KMS-11 (cell line): ENCODE data around the gene BAIAP2.
A peak's percentile ranks its signal among the peaks of the same experiment; 100 is the strongest.
"Not testable (repeated sequence)": the region's sequence is repeated elsewhere in the genome, so short reads cannot be mapped to it uniquely, and the experiment has no call there.

Source experiments
- H2AFZ ChIP-seq: fragments of 200-600 bp; sonication (generic); 2 replicates; pipeline ENCODE4 v1.6.1; 2016; ENCODE audit warnings: antibody characterized with exemption, mixed run types, low read depth
- H3K27ac ChIP-seq: fragments of 200-600 bp; sonication (generic); 2 replicates; pipeline ENCODE4 v1.6.1; 2016; ENCODE audit warnings: mild to moderate bottlenecking, mixed run types
- H3K27me3 ChIP-seq: fragments of 200-600 bp; sonication (generic); 2 replicates; pipeline ENCODE4 v1.6.1; 2017; ENCODE audit warnings: mild to moderate bottlenecking, low read depth, mixed run types, moderate library complexity; ENCODE audit not compliant: insufficient read depth
- H3K36me3 ChIP-seq: fragments of 200-600 bp; sonication (generic); 2 replicates; pipeline ENCODE4 v1.6.1; 2017; ENCODE audit warnings: mild to moderate bottlenecking, mixed run types; ENCODE audit not compliant: insufficient read depth
- H3K4me1 ChIP-seq: fragments of 200-600 bp; sonication (generic); 2 replicates; pipeline ENCODE4 v1.6.1; 2016; ENCODE audit warnings: mild to moderate bottlenecking, low read depth, mixed run types; ENCODE audit not compliant: poor library complexity, severe bottlenecking
- H3K4me2 ChIP-seq: fragments of 200-600 bp; sonication (generic); 2 replicates; pipeline ENCODE4 v1.7.0; 2016; ENCODE audit warnings: mild to moderate bottlenecking, mixed run types
- H3K4me3 ChIP-seq: fragments of 200-600 bp; sonication (generic); IDR thresholded peaks from 2 replicates; pipeline ENCODE4 v1.6.1; 2017; ENCODE audit warnings: low read depth, low read length, mixed read lengths; ENCODE audit not compliant: insufficient read depth
- H3K79me2 ChIP-seq: fragments of 200-600 bp; sonication (generic); 2 replicates; pipeline ENCODE4 v1.6.1; 2016; ENCODE audit warnings: low read depth, mixed run types; ENCODE audit not compliant: insufficient read depth
- H3K9ac ChIP-seq: fragments of 200-600 bp; sonication (generic); 2 replicates; pipeline ENCODE4 v1.6.1; 2016; ENCODE audit warnings: mild to moderate bottlenecking, mixed run types
- H4K20me1 ChIP-seq: fragments of 200-600 bp; sonication (generic); 2 replicates; pipeline ENCODE4 v1.6.1; 2016; ENCODE audit warnings: mild to moderate bottlenecking, mixed run types; ENCODE audit not compliant: insufficient read depth
- TF ChIP-seq, protein P1 (sequence below): fragments of 200-600 bp; sonication (generic); conservative IDR thresholded peaks from 2 replicates; pipeline ENCODE4 v1.6.1; 2017; ENCODE audit warnings: low read depth, mild to moderate bottlenecking, antibody characterized with exemption, low read length, moderate library complexity, mixed read lengths

BAIAP2 gene

DNA sequence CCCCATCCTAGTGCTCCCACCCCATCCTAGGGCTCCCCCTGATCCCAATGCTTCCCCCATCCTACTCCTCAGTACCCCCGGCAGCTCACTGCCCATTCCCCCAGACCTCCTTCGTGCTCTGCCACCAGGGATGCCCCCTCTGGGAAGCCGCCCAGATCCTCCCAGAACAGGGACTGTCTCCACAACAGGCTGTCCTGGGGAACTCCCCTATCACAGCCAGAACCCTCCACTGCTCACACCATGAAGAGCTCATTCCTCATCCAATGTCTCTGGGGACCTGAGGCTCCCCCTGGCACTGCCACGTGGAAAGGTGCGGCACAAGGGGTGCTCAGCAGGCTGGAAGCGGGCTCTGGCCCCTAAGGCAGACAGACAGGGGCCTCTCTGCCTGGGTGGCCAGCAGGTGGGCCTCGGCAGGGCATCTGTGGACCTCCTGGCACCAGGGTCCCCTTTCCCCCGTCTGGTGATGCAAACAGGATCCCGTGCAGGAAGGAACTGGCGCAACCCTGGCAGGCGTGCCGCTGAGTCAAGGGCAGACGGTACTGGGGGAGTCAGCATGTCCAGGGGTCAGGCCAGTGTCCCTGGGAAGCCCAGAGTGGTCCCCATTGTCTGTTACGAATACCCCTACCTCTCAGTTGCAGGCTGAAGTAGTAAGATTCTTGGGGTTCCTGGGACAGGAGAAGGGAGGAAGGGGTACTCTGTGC lies 115.6 kb downstream of the BAIAP2 start:
- no peak overlapping the region for H3K4me2 ChIP-seq
- H3K36me3 ChIP-seq: no peaks in the 10 kb centered on the region
- H3K27me3 ChIP-seq: peaks cover 96% of the 10 kb centered on the region
- TF ChIP-seq, protein P1, sequence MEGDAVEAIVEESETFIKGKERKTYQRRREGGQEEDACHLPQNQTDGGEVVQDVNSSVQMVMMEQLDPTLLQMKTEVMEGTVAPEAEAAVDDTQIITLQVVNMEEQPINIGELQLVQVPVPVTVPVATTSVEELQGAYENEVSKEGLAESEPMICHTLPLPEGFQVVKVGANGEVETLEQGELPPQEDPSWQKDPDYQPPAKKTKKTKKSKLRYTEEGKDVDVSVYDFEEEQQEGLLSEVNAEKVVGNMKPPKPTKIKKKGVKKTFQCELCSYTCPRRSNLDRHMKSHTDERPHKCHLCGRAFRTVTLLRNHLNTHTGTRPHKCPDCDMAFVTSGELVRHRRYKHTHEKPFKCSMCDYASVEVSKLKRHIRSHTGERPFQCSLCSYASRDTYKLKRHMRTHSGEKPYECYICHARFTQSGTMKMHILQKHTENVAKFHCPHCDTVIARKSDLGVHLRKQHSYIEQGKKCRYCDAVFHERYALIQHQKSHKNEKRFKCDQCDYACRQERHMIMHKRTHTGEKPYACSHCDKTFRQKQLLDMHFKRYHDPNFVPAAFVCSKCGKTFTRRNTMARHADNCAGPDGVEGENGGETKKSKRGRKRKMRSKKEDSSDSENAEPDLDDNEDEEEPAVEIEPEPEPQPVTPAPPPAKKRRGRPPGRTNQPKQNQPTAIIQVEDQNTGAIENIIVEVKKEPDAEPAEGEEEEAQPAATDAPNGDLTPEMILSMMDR: no peak
- H3K9ac ChIP-seq: no peak overlapping the region
- H3K4me1 ChIP-seq: peaks cover 19% of the 10 kb centered on the region
- no peaks in the 10 kb centered on the region for H4K20me1 ChIP-seq
- H3K27ac ChIP-seq: no peak overlapping the region
- H2AFZ ChIP-seq: no peak overlapping the region
- no peaks in the 10 kb centered on the region for H3K79me2 ChIP-seq
- no peak overlapping the region for H3K4me3 ChIP-seq

DNA sequence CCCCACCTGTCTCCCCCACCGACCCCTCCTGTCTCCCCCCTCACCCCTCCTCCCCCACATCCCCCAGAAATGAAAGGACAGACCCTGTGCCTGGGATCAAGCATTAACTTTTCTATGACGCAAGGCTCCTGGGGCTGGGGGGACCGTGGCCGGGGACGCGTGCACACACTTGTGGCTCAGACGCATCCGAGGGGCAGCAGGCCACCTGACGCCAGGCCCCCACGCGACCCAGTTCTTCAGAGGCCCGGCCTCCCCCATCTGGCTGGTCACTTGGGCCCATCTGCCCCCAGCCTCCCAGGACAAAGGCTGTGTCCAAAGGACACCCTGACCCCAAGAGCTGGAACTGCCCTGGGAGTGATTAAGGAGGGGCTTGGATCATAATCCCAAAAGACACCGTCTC lies 116.3 kb downstream of the BAIAP2 start:
- Histone ChIP-seq H3K27ac (no peak overlapping the region), H3K4me1 (peaks cover 19% of the 10 kb centered on the region), H3K27me3 (peaks cover 94% of the 10 kb centered on the region), H3K79me2 (no peaks in the 10 kb centered on the region), H4K20me1 (no peaks in the 10 kb centered on the region), H3K36me3 (no peaks in the 10 kb centered on the region), H2AFZ (no peak overlapping the region), H3K9ac (no peak overlapping the region), H3K4me2 (no peak overlapping the region), H3K4me3 (no peak overlapping the region)
- TF ChIP-seq, protein P1: no peak

DNA sequence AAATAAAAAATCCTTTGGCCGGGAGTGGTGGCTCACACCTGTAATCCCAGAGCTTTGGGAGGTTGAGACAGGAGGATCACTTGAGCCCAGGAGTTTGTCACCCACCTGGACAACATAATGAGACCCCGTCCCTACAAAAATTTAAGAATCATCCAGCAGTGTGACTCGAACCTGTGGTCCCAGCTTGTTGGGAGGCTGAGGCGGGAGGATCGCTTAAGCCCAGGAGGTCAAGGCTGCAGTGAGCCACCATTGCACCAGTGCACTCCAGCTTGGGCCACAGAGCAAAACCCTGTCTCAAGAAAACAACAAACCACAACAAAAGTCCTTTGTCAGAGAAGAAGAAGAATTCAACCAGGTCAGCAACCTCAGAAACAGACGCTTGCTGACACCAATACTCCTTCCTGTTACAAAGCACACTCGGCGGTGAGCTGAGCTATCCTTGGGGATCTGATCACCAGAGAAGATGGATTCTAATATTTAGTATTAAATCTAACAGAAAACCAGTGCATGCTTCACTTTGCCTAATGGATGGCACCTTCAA lies 117.4 kb downstream of the BAIAP2 start:
- H3K4me3 ChIP-seq: no peak overlapping the region
- H3K9ac ChIP-seq: no peak overlapping the region
- TF ChIP-seq, protein P1: no peak
- H3K4me2 ChIP-seq: peak overlapping the region; percentile 44; the same call in 1 of the 2 replicates
- no peaks in the 10 kb centered on the region for H4K20me1 ChIP-seq
- no peak overlapping the region for H3K27ac ChIP-seq
- H3K36me3 ChIP-seq: no peaks in the 10 kb centered on the region
- H3K79me2 ChIP-seq: no peaks in the 10 kb centered on the region
- peak overlapping the region; percentile 32; the same call in 1 of the 2 replicates for H2AFZ ChIP-seq
- peaks cover 19% of the 10 kb centered on the region for H3K4me1 ChIP-seq
- H3K27me3 ChIP-seq: peaks cover 94% of the 10 kb centered on the region

DNA sequence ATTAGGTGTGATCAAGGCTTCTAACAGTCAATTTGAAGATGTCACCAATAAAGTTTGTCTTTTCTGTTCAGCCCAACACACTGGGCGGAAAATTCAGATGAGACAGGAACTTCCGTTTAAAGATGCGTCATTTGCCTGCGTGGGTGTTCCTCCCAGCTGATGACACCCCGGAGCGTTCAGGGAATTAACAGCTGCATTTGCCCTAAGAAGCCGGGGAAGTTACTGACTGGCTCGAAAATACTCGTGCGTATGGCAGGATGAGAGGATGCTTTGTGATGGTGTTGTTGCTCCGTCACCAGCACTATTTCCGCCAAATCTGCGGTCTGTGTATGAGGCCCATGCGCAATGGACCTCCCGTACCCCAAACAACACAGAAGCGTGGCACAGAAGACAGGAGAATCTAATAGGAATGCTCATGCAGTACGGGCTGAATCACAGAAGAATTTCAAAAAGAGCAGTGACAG lies 118.4 kb downstream of the BAIAP2 start:
- Histone ChIP-seq H3K27me3 (peaks cover 94% of the 10 kb centered on the region), H2AFZ (no peak overlapping the region), H3K79me2 (no peaks in the 10 kb centered on the region), H3K4me3 (no peak overlapping the region), H3K4me1 (peaks cover 19% of the 10 kb centered on the region), H3K9ac (no peak overlapping the region), H3K27ac (no peak overlapping the region), H3K4me2 (no peak overlapping the region), H3K36me3 (no peaks in the 10 kb centered on the region), H4K20me1 (no peaks in the 10 kb centered on the region)
- TF ChIP-seq, protein P1: no peak

DNA sequence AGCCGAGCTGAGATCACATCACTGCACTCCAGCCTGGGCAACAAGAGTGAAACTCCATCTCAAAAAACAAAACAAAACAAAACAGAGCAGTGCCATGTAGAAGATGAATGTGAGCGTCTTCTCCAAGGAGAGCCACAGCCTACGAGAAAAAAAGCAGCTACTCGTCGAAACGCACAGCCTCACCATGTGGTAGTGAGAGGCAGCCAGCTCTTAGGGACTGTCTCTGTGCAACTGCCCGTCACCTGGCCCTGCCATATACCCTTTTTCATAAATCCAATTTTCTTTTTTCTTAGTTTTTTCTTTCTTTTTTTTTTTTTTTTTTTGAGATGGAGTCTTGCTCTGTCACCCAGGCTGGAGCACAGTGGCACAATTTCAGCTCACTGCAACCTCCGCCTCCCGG lies 119.1 kb downstream of the BAIAP2 start:
- H3K9ac ChIP-seq, H4K20me1 ChIP-seq, H3K79me2 ChIP-seq, H3K36me3 ChIP-seq, H3K4me3 ChIP-seq, H3K4me2 ChIP-seq, H3K27ac ChIP-seq, H2AFZ ChIP-seq: not testable (repeated sequence)
- Histone ChIP-seq H3K4me1 (peaks cover 19% of the 10 kb centered on the region), H3K27me3 (peaks cover 94% of the 10 kb centered on the region)
